GM12891 (cell line): Measurements from ENCODE around the gene PACS2.

Source experiments
- POLR2A ChIP-seq: IDR thresholded peaks from 2 replicates; pipeline ENCODE4 v1.6.1; 2011; ENCODE audit warnings: low read depth, low read length, control low read depth
- POLR2AphosphoS5 ChIP-seq: IDR thresholded peaks from 2 replicates; pipeline ENCODE4 v1.6.1; 2011; ENCODE audit warnings: low read depth, low read length, control low read depth
- POU2F2 ChIP-seq: IDR thresholded peaks from 2 replicates; pipeline ENCODE4 v1.6.1; 2011; ENCODE audit warnings: low read depth, mild to moderate bottlenecking, control low read depth, low read length, moderate library complexity
- SPI1 ChIP-seq: IDR thresholded peaks from 2 replicates; pipeline ENCODE4 v1.6.1; 2011; ENCODE audit warnings: low read depth, low read length, control low read depth
- TAF1 ChIP-seq: IDR thresholded peaks from 2 replicates; pipeline ENCODE4 v1.6.1; 2011; ENCODE audit warnings: low read depth, low read length, control low read depth

GRCh38 chr14:105414456-105415371, 100.2 kb downstream of the PACS2 start:
- TF ChIP-seq POLR2AphosphoS5: no peak
- no peak for TF ChIP-seq TAF1
- no peak for TF ChIP-seq POU2F2
- no peak for TF ChIP-seq POLR2A
- no peak for TF ChIP-seq SPI1
